T-helper 1 cell (primary cell): ENCODE results near the gene SUGCT.
"Not testable (repeated sequence)": the region's sequence is repeated elsewhere in the genome, so short reads cannot be mapped to it uniquely, and the experiment has no call there.

ENCODE experiments used
- DNase-seq, 5 donors: peaks; one replicate each; pipeline ENCODE4 v3.0.0-alpha.2; 2012 to 2020

The SUGCT gene

GRCh38 chr7:40139891-40140290 is 5.1 kb downstream of the SUGCT start:
- DNase-seq = not testable (repeated sequence)

GRCh38 chr7:40141916-40142315 is 7.1 kb downstream of the SUGCT start:
- not testable (repeated sequence) for DNase-seq

GRCh38 chr7:40145596-40146130 is 10.9 kb downstream of the SUGCT start:
- DNase-seq = not testable (repeated sequence)

- DNase-seq = no peak
These were observed 12.8 kb downstream of the SUGCT start for GRCh38 chr7:40147371-40148246.

GRCh38 chr7:40148247-40148580 is 13.4 kb downstream of the SUGCT start:
- not testable (repeated sequence) for DNase-seq

GRCh38 chr7:40148671-40149070 is 13.9 kb downstream of the SUGCT start:
- DNase-seq = no peak

- no peak for DNase-seq
These were observed 16.7 kb downstream of the SUGCT start for GRCh38 chr7:40151504-40151903.

GRCh38 chr7:40156988-40157387 is 22.2 kb downstream of the SUGCT start:
- DNase-seq = no peak

- DNase-seq = no peak
These were observed 27.7 kb downstream of the SUGCT start for GRCh38 chr7:40162516-40162915.

- DNase-seq = no peak
These were observed 30.4 kb downstream of the SUGCT start for GRCh38 chr7:40165216-40165615.

- no peak for DNase-seq
These were observed 32.5 kb downstream of the SUGCT start for GRCh38 chr7:40167291-40167690.

- DNase-seq = not testable (repeated sequence)
These were observed 33.5 kb downstream of the SUGCT start for GRCh38 chr7:40168266-40168665.

GRCh38 chr7:40173121-40173520 is 38.3 kb downstream of the SUGCT start:
- DNase-seq = not testable (repeated sequence)

- DNase-seq = not testable (repeated sequence)
These were observed 40.5 kb downstream of the SUGCT start for GRCh38 chr7:40175256-40175655.

GRCh38 chr7:40175725-40176510 is 41.1 kb downstream of the SUGCT start:
- no peak for DNase-seq

- no peak for DNase-seq
These were observed 42.3 kb downstream of the SUGCT start for GRCh38 chr7:40177071-40177470.

- DNase-seq = no peak
These were observed 47.6 kb downstream of the SUGCT start for GRCh38 chr7:40182452-40182851.

- no peak for DNase-seq
These were observed 51.8 kb downstream of the SUGCT start for GRCh38 chr7:40186586-40186985.

- no peak for DNase-seq
These were observed 57.2 kb downstream of the SUGCT start for GRCh38 chr7:40192036-40192435.

- DNase-seq = no peak
These were observed 59.9 kb downstream of the SUGCT start for GRCh38 chr7:40194745-40195144.

- no peak for DNase-seq
These were observed 62.7 kb downstream of the SUGCT start for GRCh38 chr7:40197527-40197926.

- DNase-seq = no peak
These were observed 64.4 kb downstream of the SUGCT start for GRCh38 chr7:40199076-40199802.

GRCh38 chr7:40200791-40201190 is 66.0 kb downstream of the SUGCT start:
- DNase-seq = no peak
